Motor neuron (in vitro differentiated cells): ENCODE results near the gene AHNAK2. TPM values are rescaled to one million over a fixed set of nuclear protein-coding genes. Genes with fewer than 3 reads are reported as not detected.

Experiments
- ATAC-seq, 8 experiments: fragments of 200-7000 bp; cut with Tn5 transposase; replicated peaks in 6 of 8; 2 replicates each; pipeline ENCODE4 v1.8.0; 2021; ENCODE audit warnings: mild to moderate bottlenecking in 8 of 8, moderate library complexity in 8 of 8
- H3K27ac ChIP-seq, 2 donors: fragments of 250-450 bp; sonication (Bioruptor Pico); 2 replicates each; pipeline ENCODE4 v1.9.0; 2021; ENCODE audit warnings: antibody characterized with exemption in 2 of 2, mild to moderate bottlenecking in 2 of 2, moderate library complexity in 1 of 2
- H3K4me1 ChIP-seq, 2 donors: fragments of 250-450 bp; sonication (Bioruptor Pico); replicated peaks in 1 of 2; 2 replicates each; pipeline ENCODE4 v1.6.1; 2021; ENCODE audit warnings: antibody characterized with exemption in 2 of 2, mild to moderate bottlenecking in 2 of 2, moderate library complexity in 1 of 2
- H3K4me3 ChIP-seq, 5 donors: fragments of 250-450 bp; sonication (Bioruptor Pico); 2 replicates each; pipeline ENCODE4 v1.9.0; 2021; ENCODE audit warnings: antibody characterized with exemption in 5 of 5, mild to moderate bottlenecking in 5 of 5, moderate library complexity in 4 of 5
- WGBS, 10 experiments: fragments of 450-650 bp; shearing (Covaris generic); methylation state at CpG; one replicate each; pipeline ENCODE4 v1.0.0; 2022; 5-methylcytosine and 5-hydroxymethylcytosine counted together
- in situ Hi-C, 9 experiments: fragments of 400-800 bp; cut with MboI; loops; one replicate each; pipeline ENCODE4 v1.15.0; 2021; ENCODE audit warnings: low sequenced_read_pairs in 9 of 9, low pct_unique_long_range_greater_than_20kb in 2 of 9; ENCODE audit not compliant: unreplicated experiment in 9 of 9
- total RNA-seq, 8 experiments: library from RNA; unstranded; fragments of 300-600 nt; gene quantifications; 2 replicates each; pipeline versions ENCODE4 v1.2.3 to v1.2.4, GENCODE V29; 2022

The AHNAK2 gene
- total RNA-seq, 8 experiments from 2014 or later = 1.1 to 34.2 (median 1.5) TPM

DNA sequence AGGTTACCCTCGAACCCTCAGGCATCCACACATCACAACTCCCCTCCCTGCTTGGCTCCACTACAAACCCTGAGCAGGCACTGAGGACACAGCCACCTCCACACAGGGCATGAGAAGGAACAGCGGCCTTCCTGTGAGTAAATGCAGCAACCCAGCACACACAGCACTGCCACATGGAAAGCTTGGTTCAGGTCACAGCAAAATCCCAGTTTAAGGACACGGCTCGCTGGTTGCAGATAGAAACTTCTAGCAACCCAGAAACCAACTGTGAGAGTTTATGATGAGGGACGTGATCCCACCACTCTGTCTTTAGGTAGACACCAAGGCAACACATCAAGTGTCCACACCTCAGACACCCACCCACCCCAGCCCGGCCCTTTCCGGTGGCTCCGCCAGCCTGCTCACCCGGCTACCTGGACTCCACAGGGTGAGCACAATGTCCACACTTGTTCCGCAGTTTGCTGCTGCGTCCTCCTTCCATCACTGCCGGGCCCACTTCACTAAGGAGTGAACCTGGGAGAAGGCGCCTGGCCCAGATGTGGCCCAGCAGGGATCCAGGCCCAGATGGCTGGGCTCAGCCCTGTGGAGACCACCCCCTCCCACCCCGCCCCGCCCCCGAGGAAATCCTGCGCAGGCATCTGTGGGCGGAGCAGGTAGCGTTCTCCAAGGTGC lies 29.6 kb upstream of the AHNAK2 start:
- Histone ChIP-seq H3K4me3 (no peak overlapping the region), H3K27ac (no peak overlapping the region), H3K4me1 (no peaks in the 10 kb centered on the region)
- WGBS, 10 experiments = 93 to 100% (median 97%) methylated on average over 2 to 4 of the region's 19 CpGs; no CpG with 5 or more reads in 7 of the 10 experiments
- in situ Hi-C loops = no loop called here
- ATAC-seq = no peak

DNA sequence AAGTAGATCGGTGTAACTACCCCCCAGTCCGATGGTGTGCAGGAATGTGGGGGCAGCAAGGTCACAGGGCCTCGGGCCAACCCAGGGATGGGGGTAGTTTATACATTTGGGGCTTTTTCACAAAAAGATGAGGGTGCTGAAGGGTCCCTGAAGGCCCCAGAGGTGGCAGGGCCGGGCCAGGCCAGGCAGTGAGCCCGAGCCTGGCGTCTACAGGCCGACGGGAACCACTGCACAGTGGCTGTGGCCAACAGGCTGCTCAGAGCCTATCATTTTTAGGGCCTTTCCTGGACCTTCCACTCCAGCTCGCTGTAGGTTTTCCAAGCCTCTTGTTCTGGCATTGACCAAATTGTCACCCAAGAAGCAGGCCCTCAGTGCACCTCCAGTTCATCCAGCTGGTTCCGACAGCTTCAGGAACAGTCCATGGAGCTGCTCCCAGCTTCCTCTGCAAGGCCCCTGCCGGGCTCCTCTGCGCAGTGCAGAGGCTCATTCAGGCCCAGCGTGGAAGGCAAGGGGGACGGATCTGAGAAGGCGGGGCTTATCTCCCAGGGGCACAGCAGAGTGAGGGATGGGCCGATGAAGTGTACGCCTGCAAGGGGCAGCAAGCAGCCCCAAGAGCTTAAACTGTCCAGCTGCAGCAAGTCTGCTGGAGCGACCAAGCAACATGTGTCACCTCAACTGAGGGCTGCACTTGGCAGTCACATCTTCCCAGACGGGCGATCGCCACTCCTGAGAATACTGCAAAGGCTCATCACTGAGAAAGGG lies 28.8 kb upstream of the AHNAK2 start:
- in situ Hi-C loops = no loop called here
- Histone ChIP-seq H3K4me1 (no peaks in the 10 kb centered on the region), H3K4me3 (no peak overlapping the region), H3K27ac (no peak overlapping the region)
- 83 to 94% (median 87%) methylated on average over 1 to 9 of the region's 21 CpGs; no CpG with 5 or more reads in 6 of the 10 experiments for WGBS, 10 experiments
- peak in 1 of 8 experiments; percentile 96 for ATAC-seq

DNA sequence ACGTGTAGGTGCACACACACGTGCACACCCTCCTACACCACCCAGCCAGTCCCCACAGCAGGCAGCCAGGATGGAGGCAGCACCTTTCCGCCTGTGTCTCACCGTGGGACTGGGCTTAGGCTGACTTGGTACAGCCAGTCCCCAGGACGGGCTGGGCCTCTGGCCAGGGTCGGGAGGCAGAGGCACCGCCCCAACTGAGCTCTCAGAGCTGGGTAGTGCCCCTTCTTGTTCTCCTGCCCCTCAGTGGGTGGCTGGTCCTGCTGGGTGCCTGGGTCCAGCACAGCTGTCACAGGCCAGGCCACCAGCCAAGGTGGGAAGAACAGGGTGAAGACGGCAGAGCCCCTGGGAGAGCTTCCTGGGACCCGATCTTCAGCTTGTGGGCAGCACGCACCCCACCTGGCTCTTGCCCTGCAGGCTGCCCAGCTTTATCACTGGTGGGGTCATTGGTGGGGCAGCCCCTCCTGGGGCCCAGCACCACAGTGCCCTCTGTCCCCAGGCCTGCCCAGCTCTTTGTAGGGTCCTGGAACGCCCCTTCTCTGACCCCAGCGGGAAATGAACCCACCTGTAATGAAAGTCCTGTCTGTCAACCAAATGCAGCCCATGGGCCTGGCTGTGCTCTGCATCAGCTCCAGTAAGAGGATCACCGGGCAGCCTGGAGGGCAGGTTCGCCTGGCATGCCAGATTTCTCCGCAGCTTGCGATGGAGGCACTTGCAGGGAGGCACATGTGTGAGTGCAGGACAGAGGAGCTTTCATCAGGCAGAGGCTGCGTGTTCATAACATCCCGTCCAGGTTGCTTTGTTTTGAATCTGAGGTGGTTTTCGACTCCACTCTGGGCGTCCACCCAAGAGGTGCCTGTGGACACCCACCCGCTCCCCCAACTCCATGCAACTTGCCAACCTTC lies 28.0 kb upstream of the AHNAK2 start:
- in situ Hi-C loops = no loop called here
- no peak overlapping the region for H3K27ac ChIP-seq
- 83 to 100% (median 100%) methylated on average over 1 to 9 of the region's 21 CpGs; no CpG with 5 or more reads in 4 of the 10 experiments for WGBS, 10 experiments
- no peaks in the 10 kb centered on the region for H3K4me1 ChIP-seq
- no peak overlapping the region for H3K4me3 ChIP-seq
- ATAC-seq = peak in 2 of 8 experiments; percentile 16 to 22

DNA sequence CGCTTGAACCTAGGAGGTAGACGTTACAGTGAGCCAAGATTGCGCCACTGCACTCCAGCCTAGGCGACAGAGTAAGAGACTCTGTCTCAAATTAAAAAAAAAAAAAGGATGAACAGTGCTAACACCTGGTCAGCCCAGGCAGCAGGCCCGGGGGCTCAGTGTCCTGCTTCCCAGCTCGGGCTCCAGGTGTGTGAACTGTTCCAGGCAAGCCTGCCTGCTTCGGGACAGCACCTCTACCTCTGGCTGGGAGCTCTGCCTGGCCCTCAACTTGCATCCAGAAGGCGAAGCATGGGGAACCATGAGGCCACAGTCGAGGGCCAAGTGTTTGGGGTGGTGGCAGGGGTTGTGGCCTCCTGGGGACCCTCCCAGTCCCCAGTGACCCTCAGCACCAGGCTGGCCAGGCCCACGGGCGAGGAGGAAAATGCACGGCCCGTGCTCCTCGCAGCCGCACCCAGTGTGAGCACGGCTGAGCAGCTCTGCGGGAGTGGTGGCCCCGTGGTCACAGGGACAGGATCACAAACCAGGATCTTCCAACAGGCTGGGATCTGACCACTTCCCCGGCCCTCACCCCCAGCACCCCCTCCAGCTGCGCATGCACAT lies 27.3 kb upstream of the AHNAK2 start:
- Histone ChIP-seq H3K27ac (no peak overlapping the region), H3K4me3 (no peak overlapping the region), H3K4me1 (no peaks in the 10 kb centered on the region)
- peak in 2 of 8 experiments; percentile 27 to 63 for ATAC-seq
- 80 to 100% (median 92%) methylated on average over 1 to 5 of the region's 20 CpGs; no CpG with 5 or more reads in 5 of the 10 experiments for WGBS, 10 experiments
- in situ Hi-C loops = no loop called here

DNA sequence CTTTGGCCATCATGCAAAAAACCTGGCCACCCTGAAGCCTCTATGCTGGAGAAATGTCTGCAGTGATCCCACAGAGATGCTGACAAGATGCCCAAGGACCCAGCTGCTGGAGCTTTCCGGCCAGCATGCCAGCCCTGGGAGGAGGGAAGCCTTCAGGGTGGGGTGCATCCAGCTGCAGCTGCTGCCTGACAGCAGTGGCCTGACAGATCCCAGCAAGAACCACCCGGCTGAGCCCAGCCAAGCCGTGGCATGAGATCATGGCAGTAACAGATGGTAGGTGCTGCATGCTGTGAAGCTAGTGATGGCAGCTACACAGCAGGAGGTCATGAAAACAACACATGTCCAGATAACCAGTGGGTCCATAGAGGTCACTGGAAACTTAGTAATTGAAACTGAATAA lies 21.2 kb upstream of the AHNAK2 start:
- in situ Hi-C loops = no loop called here
- Histone ChIP-seq H3K27ac (no peak overlapping the region), H3K4me3 (no peak overlapping the region), H3K4me1 (no peaks in the 10 kb centered on the region)
- 59 to 100% (median 100%) methylated on average over 1 to 3 of the region's 3 CpGs; no CpG with 5 or more reads in 2 of the 10 experiments for WGBS, 10 experiments
- no peak for ATAC-seq

DNA sequence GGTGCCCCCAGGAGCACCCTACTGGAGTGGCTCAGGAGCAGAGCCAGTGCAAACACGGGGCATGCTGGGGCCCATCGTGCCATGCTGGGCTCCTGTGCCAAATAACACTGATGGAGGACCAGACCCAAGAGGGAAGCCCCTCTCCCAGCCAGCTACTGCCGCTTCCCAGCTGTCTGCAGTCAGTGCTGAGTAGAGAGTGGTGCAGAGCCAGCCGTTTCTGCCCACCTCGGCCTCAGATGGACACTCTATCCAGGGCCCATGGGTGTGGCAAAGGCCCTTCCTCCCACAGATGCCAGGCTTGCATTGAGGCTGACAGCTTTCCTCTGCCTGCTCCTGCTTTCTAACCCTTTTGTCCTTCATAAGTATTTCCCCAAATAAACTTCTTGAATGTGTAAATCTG lies 20.6 kb upstream of the AHNAK2 start:
- in situ Hi-C loops = no loop called here
- Histone ChIP-seq H3K4me3 (no peak overlapping the region), H3K4me1 (no peaks in the 10 kb centered on the region), H3K27ac (no peak overlapping the region)
- 50 to 100% (median 100%) methylated on average over 1 to 2 of the region's 5 CpGs; no CpG with 5 or more reads in 7 of the 10 experiments for WGBS, 10 experiments
- ATAC-seq = no peak

DNA sequence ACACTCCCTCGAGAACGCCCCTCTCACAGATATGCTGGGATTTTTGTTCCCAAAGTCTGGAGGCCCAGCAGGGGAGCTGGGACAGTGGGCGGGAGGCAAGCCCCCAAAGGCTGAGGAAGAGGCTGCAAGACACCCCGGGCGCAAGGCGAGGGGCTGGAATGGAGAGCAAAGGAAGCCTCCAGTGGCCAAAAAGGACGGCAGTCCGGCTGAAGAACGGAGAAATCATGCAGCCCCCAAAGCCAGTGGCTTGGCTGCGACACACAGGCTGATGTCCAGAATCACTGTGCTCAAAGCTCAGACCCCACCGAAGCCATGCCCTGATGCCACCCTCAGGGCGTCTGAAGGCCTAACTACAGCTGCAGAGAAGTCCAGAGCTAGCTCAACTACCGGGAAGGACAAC lies 18.3 kb upstream of the AHNAK2 start:
- in situ Hi-C loops = no loop called here
- no peak overlapping the region for H3K4me3 ChIP-seq
- 64 to 98% (median 92%) methylated on average over 2 to 12 of the region's 13 CpGs; no CpG with 5 or more reads in 4 of the 10 experiments for WGBS, 10 experiments
- no peak overlapping the region for H3K27ac ChIP-seq
- H3K4me1 ChIP-seq = no peaks in the 10 kb centered on the region
- ATAC-seq = no peak

DNA sequence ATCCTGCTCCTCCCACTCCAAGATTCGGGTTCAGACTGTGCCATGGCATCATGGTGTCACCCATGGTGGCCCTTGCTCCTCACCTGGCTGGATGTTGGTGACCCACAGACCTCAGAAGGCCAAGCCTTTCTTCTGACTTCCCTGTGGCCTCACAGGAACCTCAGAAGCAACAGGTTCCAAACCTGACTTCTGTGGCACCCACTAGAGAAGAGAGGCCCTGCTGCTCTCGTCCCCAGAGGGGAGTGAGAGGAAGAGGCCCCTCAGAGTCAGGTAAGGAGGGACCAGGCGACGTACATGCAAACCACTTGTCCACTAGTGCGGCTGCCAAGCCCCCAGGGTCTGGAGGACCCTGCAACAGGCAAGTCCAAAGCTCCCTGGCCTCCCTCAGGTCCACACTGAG lies 17.9 kb upstream of the AHNAK2 start:
- in situ Hi-C loops = no loop called here
- WGBS, 10 experiments = 20 to 90% (median 63%) methylated on average over 1 to 2 of the region's 5 CpGs; no CpG with 5 or more reads in 5 of the 10 experiments

DNA sequence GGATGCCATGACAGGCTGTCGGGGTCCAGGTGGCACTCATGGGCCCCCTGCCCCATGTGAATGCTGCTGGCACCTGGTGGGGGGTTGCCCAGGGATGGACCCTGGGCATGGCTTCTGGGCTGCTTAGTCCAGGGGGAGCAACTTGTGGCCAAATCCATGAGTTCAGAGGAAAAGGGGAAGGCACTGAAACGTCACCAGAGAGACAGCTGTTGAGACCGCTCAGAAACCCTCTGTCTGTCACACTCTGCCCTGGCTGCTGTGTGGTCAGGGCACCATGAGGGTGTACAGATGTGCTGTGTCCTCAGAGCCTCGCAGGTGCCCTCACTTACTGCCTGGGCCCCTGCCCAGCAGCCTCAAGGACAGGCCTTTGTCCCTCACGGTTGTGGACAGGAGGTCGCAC lies 16.8 kb upstream of the AHNAK2 start:
- WGBS, 10 experiments = 79 to 100% methylated on average over 1 to 5 of the region's 6 CpGs; no CpG with 5 or more reads in 8 of the 10 experiments

More for the DNA sequence above, 17.9 kb upstream of the AHNAK2 start:
- ATAC-seq = no peak
- Histone ChIP-seq H3K27ac (no peak overlapping the region), H3K4me3 (no peak overlapping the region), H3K4me1 (no peaks in the 10 kb centered on the region)

DNA sequence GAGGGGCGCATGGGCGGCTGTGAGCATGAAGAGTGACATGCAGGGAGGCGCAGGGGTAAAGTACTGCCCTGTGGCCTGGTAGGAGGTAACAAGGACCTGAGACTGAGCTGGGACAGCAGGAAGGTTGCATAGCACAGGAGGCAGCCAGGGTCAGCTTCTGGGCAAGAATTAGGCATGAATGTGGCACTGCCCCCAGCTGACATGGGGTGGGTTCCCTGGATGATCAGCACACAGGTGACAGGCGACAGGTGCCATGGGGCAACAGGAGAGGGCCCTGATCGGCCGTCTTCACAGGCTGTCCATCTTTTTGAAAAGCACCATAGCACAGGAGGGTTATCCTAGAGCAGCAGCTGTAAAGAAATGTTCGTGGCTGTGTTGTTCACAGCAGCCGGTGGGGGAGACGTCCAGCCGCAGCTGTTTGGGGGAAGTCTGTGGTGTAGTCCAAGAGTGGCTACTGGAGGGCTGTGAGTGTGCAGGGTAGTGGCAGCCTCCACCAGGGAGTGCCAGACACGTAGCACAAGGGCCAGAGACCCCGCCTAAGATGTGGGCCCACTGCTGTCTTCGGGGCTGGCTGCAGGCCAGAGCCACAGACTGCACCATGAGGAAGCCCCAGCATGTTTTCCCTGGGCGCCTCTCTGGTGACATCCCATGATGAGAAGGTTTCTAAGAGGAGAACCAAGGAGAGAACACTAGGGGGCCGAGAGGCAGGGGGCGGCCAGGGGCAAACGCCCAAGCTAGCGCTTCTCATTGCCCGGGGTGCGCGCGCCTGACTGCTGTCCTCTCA lies 15.8 kb upstream of the AHNAK2 start:
- Histone ChIP-seq H3K4me1 (no peaks in the 10 kb centered on the region), H3K4me3 (no peak overlapping the region), H3K27ac (no peak overlapping the region)
- in situ Hi-C loops = no loop called here
- 30 to 100% (median 81%) methylated on average over 1 to 6 of the region's 22 CpGs; no CpG with 5 or more reads in 3 of the 10 experiments for WGBS, 10 experiments
- no peak for ATAC-seq

More for the DNA sequence above, 16.8 kb upstream of the AHNAK2 start:
- H3K27ac ChIP-seq = no peak overlapping the region
- H3K4me3 ChIP-seq = no peak overlapping the region
- no peaks in the 10 kb centered on the region for H3K4me1 ChIP-seq
- ATAC-seq = no peak
- in situ Hi-C loops = no loop called here

DNA sequence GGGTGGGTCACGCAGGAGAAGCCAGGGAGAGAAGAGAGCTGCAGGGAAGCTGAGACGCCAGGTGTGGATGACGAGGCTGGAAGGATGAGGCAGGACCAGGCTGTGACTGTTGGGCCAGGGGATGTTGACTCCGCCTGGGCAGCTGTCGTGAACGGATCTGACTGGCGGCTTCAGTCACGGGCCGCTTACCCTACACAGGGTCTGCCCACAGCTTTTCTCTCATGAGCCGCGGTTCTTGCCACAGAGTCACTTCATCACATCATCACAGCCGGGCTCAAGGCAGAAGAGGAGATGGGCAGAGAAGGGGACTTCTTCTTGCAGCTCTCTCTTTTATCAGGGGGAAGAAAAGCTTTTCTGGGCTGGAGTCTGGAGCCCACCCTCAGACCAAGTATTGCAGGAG lies 15.1 kb upstream of the AHNAK2 start:
- WGBS, 10 experiments = 80 to 96% (median 93%) methylated on average over 3 to 9 of the region's 12 CpGs; no CpG with 5 or more reads in 5 of the 10 experiments
- no peak overlapping the region for H3K27ac ChIP-seq
- H3K4me1 ChIP-seq = no peaks in the 10 kb centered on the region
- no peak overlapping the region for H3K4me3 ChIP-seq
- no peak for ATAC-seq
- in situ Hi-C loops = no loop called here

DNA sequence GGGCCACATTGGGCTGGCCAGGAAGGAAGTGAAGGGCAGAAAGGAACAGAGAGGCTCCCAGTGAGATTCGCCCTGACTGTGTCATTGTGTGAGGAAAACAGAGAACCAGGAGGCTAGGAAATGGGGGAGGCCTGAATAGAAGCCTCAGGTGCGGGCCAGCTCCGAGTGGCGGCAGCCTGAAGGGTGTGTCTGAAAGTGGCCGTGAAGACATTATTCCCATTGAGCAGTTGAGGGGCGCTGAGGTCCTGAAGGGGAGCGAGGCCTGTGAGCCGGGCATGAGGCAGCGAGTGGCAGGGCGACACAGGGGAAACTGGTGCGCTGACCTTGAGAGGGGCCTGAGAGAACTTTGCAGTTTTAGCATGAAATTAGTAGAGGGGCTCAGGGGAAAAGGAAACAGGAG lies 14.3 kb upstream of the AHNAK2 start:
- no peak for ATAC-seq
- 80 to 100% (median 100%) methylated on average over 1 to 7 of the region's 11 CpGs; no CpG with 5 or more reads in 4 of the 10 experiments for WGBS, 10 experiments
- in situ Hi-C loops = no loop called here
- Histone ChIP-seq H3K27ac (no peak overlapping the region), H3K4me1 (peaks cover 0 to 5% of the 10 kb centered on the region in 2 donors), H3K4me3 (no peak overlapping the region)
